ENCODE results near the gene GPNMB. TPM values are rescaled to one million over a fixed set of nuclear protein-coding genes. Genes with fewer than 3 reads are reported as not detected.

GPNMB gene
- total RNA-seq, 2 donors from 2014 or later, result 0.99 to 1.1 TPM

GRCh38 chr7:23295401-23295697, 48.8 kb downstream of the GPNMB start:
- TF ChIP-seq, protein P1, sequence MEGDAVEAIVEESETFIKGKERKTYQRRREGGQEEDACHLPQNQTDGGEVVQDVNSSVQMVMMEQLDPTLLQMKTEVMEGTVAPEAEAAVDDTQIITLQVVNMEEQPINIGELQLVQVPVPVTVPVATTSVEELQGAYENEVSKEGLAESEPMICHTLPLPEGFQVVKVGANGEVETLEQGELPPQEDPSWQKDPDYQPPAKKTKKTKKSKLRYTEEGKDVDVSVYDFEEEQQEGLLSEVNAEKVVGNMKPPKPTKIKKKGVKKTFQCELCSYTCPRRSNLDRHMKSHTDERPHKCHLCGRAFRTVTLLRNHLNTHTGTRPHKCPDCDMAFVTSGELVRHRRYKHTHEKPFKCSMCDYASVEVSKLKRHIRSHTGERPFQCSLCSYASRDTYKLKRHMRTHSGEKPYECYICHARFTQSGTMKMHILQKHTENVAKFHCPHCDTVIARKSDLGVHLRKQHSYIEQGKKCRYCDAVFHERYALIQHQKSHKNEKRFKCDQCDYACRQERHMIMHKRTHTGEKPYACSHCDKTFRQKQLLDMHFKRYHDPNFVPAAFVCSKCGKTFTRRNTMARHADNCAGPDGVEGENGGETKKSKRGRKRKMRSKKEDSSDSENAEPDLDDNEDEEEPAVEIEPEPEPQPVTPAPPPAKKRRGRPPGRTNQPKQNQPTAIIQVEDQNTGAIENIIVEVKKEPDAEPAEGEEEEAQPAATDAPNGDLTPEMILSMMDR (conservative IDR thresholded peaks at IDR 0.05), result no peak
- peaks cover 10% of the 10 kb centered on the region for H3K27me3 ChIP-seq (ENCODE audit: control insufficient read depth, insufficient read depth, low read length, poor library complexity, severe bottlenecking)
- H3K4me1 ChIP-seq (ENCODE audit: control insufficient read depth, insufficient read depth, low read length), result peaks cover 1% of the 10 kb centered on the region
- Mint-ChIP-seq H3K4me3 (no peak overlapping the region), H3K4me1 (peaks cover 13% of the 10 kb centered on the region), H3K9me3 (peaks cover 1% of the 10 kb centered on the region), H3K36me3 (ENCODE audit: low read depth) (no peaks in the 10 kb centered on the region), H3K27me3 (ENCODE audit: insufficient read depth) (peaks cover 17% of the 10 kb centered on the region), H3K27ac (no peak overlapping the region)
- DNase-seq, result peak; percentile 34
- no peak overlapping the region for H3K27ac ChIP-seq (ENCODE audit: low read depth, low read length)
- no peaks in the 10 kb centered on the region for H3K9me3 ChIP-seq (ENCODE audit: control insufficient read depth, low read length)
- no peak overlapping the region for H3K4me3 ChIP-seq (ENCODE audit: low read length)
- no peaks in the 10 kb centered on the region for H3K36me3 ChIP-seq (ENCODE audit: control insufficient read depth, insufficient read depth, low read length)
- H3K9ac ChIP-seq (ENCODE audit: extremely low read depth, low read length, poor library complexity, severe bottlenecking), result no peak overlapping the region

DNA sequence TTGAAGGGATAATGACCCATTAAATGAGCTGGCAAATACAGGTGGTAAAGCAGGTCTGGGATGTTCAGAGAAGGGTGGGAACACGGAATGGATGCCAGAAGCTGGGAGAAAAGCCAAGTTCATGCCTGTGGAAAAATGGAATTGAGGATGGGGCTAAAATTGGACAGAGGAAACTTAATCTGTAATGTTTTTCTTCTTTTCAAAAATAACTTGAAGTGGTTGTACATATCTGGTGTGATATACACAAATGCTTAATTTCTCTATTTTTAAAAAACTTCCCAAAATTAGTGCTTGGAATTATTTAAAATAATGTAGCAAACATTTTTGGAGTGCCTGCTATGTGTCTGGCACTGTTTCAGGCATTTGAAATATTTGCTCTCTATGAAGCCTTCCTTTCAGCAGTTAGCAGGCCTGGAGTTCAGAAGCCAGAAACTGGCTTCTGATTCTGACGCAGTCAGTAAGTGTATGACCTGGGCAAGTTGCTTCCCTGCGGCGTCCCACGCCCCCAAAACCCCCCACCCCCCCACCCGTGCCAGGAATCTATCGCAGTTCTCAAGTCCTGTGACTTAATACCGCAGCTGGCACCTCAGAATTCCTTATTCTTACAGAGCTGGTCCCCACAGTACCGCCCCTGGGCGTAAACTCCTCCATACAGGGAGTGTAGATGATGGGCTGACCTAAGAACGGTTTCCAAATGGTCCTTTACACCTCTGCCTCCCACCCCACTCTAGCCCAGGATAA, 51.7 kb downstream of the GPNMB start:
- peak; percentile 52 for DNase-seq
- H3K36me3 ChIP-seq (ENCODE audit: control insufficient read depth, insufficient read depth, low read length), result peaks cover 24% of the 10 kb centered on the region
- H3K4me1 ChIP-seq (ENCODE audit: control insufficient read depth, insufficient read depth, low read length), result peaks cover 7% of the 10 kb centered on the region
- peaks cover 17% of the 10 kb centered on the region for H3K27me3 Mint-ChIP-seq (ENCODE audit: insufficient read depth)
- WGBS, 2 experiments (ENCODE audit: insufficient coverage in 1 of 2, insufficient read length in 1 of 2), result 87 to 94% methylated on average over 3 to 10 of the region's 11 CpGs
- H3K9me3 ChIP-seq (ENCODE audit: control insufficient read depth, low read length), result no peaks in the 10 kb centered on the region
- peak overlapping the region; percentile 98 for H3K4me3 ChIP-seq (ENCODE audit: low read length)
- H3K36me3 Mint-ChIP-seq (ENCODE audit: low read depth), result peaks cover 23% of the 10 kb centered on the region
- peak overlapping the region; percentile 92 for H3K4me3 Mint-ChIP-seq
- H3K27ac Mint-ChIP-seq, result peak overlapping the region; percentile 95
- H3K27ac ChIP-seq (ENCODE audit: low read depth, low read length), result no peak overlapping the region
- H3K9me3 Mint-ChIP-seq, result peaks cover 1% of the 10 kb centered on the region
- H3K4me1 Mint-ChIP-seq, result peaks cover 16% of the 10 kb centered on the region
- TF ChIP-seq, protein P1 (conservative IDR thresholded peaks at IDR 0.05), result no peak
- peak overlapping the region; percentile 86 for H3K9ac ChIP-seq (ENCODE audit: extremely low read depth, low read length, poor library complexity, severe bottlenecking)
- peaks cover 10% of the 10 kb centered on the region for H3K27me3 ChIP-seq (ENCODE audit: control insufficient read depth, insufficient read depth, low read length, poor library complexity, severe bottlenecking)

- no peaks in the 10 kb centered on the region for H3K9me3 ChIP-seq (ENCODE audit: control insufficient read depth, low read length)
- H3K27me3 Mint-ChIP-seq (ENCODE audit: insufficient read depth), result peaks cover 17% of the 10 kb centered on the region
- 2% methylated on average over 41 to 59 of the region's 59 CpGs for WGBS, 2 experiments (ENCODE audit: insufficient coverage in 1 of 2, insufficient read length in 1 of 2)
- H3K4me1 ChIP-seq (ENCODE audit: control insufficient read depth, insufficient read depth, low read length), result peaks cover 7% of the 10 kb centered on the region
- H3K4me1 Mint-ChIP-seq, result peaks cover 16% of the 10 kb centered on the region
- TF ChIP-seq, protein P1 (conservative IDR thresholded peaks at IDR 0.05), result no peak
- H3K27me3 ChIP-seq (ENCODE audit: control insufficient read depth, insufficient read depth, low read length, poor library complexity, severe bottlenecking), result peaks cover 10% of the 10 kb centered on the region
- peak within 1 kb of the TSS; percentile 98 for H3K4me3 ChIP-seq (ENCODE audit: low read length)
- peak; percentile 98 for DNase-seq
- peak within 1 kb of the TSS; percentile 86 for H3K9ac ChIP-seq (ENCODE audit: extremely low read depth, low read length, poor library complexity, severe bottlenecking)
- H3K36me3 Mint-ChIP-seq (ENCODE audit: low read depth), result peaks cover 26% of the 10 kb centered on the region
- no peak within 1 kb of the TSS for H3K27ac ChIP-seq (ENCODE audit: low read depth, low read length)
- peak within 1 kb of the TSS; percentile 92 for H3K4me3 Mint-ChIP-seq
- H3K9me3 Mint-ChIP-seq, result peaks cover 1% of the 10 kb centered on the region
- H3K36me3 ChIP-seq (ENCODE audit: control insufficient read depth, insufficient read depth, low read length), result peaks cover 24% of the 10 kb centered on the region
- H3K27ac Mint-ChIP-seq, result peak within 1 kb of the TSS; percentile 95
These were observed 52.6 kb downstream of the GPNMB start, which contains the start of gene MALSU1 for GRCh38 chr7:23298885-23299769. TSS of gene MALSU1 (plus strand) at chr7:23299339. CDS start at chr7:23299353, 14 bp downstream.
